Measurements from ENCODE around the gene RHOH.
"Not testable (repeated sequence)": the region's sequence is repeated elsewhere in the genome, so short reads cannot be mapped to it uniquely, and the experiment has no call there.

The RHOH gene

DNA sequence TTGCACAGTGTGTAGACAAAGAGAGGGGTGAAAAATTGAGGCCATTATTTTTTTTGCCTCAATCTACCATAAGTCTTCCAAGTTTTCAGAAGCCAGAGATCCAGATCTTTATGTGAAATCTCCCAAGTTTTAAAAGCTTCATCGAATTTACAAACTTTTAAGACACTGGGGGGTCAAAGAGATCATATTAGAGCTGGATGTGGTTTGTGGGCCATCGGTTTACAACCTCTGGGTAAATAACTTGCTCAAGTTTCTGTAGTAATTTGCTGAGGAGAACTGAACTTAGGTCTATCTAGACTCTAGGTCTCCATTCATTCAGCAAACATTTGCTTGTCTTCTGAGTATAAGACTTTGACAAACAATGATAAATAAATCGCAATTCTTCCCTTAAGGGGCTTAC is 84.3 kb downstream of the RHOH start:
- no peak overlapping the region for H3K4me3 ChIP-seq (ENCODE audit: low read depth, low read length)
- DNase-seq (ENCODE audit: low read depth): no peak

DNA sequence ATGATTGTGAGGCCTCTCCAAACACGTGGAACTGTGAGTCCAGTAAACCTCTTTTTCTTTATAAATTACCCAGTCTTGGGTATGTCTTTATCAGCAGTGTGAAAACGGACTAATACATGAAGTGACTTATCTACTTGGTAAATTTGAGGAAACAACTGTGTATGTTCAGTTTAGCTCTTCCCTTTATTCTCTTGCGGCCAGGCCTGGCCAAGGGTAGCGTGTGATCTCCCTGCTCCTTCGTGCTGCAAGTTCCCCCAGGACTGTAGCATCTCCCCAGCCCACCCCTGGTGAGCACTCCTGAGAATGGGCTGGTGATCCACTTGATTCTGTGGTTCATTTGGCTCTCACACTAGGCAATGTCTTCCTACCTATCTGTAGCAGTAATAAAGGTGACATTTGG is 85.1 kb downstream of the RHOH start:
- no peak overlapping the region for H3K4me3 ChIP-seq (ENCODE audit: low read depth, low read length)
- DNase-seq (ENCODE audit: low read depth): no peak

DNA sequence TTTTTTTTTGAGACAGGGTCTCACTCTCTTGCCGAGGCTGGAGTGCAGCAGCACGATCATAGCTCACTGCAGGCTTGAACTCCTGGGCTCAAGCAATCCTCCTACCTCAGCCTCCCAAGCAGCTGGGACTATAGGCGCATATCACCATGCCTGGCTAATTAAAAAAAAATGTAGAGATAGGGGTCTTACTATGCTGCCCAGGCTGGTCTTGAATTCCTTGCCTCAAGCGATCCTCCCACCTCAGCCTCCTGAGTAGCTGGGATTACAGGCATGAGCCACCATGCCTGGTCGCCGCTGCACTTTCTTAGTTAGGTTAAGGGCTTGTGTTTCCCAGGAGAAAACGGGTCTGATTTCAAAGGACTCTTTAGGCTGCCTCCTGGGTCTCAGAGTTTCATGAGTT is 86.0 kb downstream of the RHOH start:
- not testable (repeated sequence) for H3K4me3 ChIP-seq (ENCODE audit: low read depth, low read length); DNase-seq (ENCODE audit: low read depth)

DNA sequence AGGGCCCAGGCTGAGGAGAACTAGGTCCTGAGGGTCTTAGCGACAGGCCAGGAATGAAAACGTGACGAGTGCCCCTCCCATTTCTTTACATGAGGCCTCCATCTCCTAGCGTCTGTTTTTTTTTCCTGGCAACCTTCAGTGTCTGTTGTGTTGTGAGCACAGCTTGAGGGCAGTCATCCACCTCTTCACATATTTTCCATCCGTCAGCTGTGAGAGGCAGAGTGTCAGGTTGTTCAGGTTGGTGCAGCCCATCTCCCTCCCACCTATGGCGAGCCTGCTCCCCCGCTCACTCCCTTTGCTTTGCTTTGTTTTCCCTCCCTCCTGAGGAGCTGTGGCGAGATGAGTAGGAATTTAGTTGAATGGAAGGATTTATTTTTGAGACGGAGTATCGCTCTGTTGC is 86.6 kb downstream of the RHOH start:
- no peak overlapping the region for H3K4me3 ChIP-seq (ENCODE audit: low read depth, low read length)
- no peak for DNase-seq (ENCODE audit: low read depth)

DNA sequence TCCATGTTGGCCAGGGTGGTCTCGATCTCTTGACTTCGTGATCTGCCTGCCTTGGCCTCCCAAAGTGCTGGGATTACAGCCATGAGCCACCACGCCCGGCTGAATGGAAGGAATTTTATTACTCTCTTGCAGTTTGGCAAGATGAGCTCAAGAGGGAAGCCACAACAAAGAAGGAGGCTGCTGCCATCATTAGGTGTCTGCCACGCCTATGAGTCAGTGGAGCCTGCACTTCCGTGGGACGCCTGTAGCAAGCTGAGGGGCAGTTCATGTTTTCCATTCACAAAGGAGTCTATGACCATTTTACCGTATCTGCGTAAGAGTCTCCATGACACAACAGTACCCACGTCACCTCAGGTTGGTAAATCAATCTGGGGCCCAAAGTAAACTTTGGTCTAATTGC is 87.1 kb downstream of the RHOH start:
- no peak overlapping the region for H3K4me3 ChIP-seq (ENCODE audit: low read depth, low read length)
- no peak for DNase-seq (ENCODE audit: low read depth)

DNA sequence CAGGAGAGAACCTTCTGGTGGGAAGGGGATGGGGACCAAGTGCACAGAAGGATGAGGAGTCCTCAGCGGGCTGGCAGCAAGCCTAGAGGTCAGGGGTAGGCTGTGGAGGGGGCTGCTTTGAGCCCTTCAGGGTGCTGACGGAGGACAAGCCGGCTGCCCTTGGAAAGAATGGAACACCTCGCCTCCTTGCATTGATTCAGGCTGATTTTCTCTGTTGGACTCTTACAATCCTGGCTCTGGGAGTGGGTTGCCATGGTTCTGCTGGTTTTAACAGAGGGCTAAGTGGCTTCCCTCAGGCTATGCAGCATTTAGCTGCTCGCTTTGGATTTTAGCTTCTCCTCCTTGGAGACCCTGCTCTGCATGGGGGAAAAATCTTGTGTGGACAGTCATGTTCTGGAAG is 88.9 kb downstream of the RHOH start:
- no peak for DNase-seq (ENCODE audit: low read depth)
- H3K4me3 ChIP-seq (ENCODE audit: low read depth, low read length): no peak overlapping the region

DNA sequence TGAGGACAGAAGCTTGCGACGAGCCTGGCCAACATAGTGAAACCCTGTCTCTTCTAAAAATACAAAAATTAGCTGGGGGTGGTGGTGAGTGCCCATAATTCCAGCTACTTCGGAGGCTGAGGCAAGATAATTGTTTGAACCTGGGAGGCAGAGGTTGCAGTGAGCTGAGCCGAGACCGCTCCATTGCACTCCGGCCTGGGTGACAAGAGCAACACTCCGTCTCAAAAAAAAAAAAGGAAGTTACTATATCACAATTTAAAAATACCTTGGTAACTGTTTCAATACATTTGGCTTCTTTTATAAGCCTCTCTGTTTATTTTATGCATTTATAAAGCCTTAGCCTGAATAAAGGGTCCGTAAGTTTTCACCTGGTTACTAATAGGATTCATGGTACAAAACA is 91.7 kb downstream of the RHOH start:
- no peak overlapping the region for H3K4me3 ChIP-seq (ENCODE audit: low read depth, low read length)
- DNase-seq (ENCODE audit: low read depth): no peak

DNA sequence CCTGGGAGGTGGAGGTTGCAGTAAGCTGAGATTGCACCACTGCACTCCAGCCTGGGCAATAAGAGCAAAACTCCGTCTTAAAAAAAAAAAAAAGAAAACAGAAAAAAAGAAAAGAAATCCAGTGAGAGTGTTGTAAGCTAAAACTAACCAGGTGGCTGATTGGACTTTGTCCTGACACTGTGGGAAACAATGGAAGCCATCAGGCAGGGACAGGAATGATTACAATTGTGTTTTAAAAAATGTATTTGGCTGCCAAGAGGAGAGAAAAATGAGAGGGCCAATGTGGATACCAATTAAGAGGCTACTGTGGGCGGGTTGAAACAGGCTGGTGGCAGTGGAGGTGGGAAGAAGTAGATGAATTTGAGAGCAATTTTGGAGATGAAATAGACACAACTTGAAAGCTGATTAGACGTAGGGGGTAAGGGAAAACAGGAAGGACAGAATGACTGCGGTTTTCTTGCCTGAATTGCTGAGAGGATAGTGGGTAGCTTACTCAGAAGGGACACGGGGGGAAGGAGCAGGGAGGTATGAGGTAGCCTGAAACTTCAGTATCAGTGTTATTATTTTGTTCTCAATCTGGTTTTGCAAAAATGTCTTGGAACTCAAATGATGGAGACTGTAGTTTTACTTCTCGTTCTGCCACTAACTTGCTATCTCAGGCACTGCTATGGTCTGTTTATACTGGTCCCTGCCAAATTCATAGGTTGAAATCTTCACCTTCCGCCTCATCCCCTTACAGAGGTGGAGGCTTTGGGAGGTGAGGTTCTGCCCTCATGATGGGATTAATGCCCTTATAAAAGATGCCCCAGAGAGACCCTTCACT is 92.7 kb downstream of the RHOH start:
- no peak overlapping the region for H3K4me3 ChIP-seq (ENCODE audit: low read depth, low read length)
- no peak for DNase-seq (ENCODE audit: low read depth)

DNA sequence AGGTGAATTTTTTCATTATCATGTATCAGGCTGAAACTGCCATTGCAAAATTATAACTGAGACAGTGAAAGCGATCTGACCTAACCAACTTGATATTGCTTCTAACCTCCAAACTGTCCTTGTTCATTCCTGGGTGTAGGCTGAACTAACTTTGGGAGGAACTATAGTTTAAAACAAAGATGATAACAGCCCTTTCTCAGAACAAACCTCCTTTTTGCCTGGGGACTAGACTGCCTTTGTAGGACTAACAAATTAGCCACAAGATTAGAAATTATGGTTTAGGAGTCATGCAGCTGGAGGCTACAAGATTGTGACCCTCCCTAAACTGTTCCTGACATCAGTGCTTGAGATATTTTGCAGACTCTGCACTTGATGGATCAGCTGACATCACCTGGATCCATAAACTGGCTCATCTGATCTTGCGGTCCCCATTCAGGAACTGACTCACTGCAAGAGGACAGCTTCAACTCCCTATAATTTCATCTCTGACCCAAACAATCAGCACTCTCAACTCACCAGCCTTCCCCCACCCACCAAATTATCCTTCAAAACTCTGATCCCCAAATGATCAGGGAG is 93.9 kb downstream of the RHOH start:
- H3K4me3 ChIP-seq (ENCODE audit: low read depth, low read length): not testable (repeated sequence)
- peak; percentile 9 for DNase-seq (ENCODE audit: low read depth)

DNA sequence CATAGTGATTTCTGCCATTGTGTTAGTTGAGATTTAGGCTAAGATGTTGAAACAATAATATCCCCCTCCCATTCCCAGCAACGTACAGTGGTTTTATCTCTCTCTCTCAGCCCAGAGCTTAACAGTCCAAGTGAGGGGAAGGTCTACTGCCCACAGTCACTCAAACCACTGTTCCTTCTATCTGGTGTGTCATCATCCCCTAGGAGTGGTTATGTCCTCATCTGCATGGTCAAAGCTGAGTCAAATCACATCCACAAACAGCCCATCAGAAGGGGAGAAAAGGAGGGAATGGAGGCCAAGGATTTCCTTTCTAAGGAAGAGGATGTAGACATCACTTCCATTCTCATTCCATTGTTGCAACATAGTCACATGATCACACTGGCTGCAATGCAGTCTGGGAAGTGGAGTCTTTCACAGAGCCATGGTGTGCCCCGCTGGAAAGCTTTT is 95.5 kb downstream of the RHOH start:
- H3K4me3 ChIP-seq (ENCODE audit: low read depth, low read length): no peak overlapping the region
- peak; percentile 49 for DNase-seq (ENCODE audit: low read depth)

DNA sequence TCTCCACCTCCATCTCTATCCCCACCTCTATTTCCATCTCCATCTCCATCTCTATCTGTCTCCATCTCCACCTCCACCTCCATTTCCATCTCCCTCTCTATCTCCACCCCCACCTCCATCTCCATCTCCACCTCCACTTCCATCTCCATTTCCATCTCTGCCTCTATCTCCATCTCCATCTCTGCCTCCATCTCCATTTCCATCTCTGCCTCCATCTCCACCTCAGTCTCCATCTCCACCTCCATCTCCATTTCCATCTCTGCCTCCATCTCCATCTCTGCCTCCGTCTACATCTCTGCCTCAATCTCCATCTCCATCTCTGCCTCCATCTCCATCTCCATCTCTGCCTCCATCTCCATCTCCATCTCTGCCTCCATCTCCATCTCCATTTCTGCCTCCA is 97.5 kb downstream of the RHOH start:
- no peak overlapping the region for H3K4me3 ChIP-seq (ENCODE audit: low read depth, low read length)
- DNase-seq (ENCODE audit: low read depth): no peak

DNA sequence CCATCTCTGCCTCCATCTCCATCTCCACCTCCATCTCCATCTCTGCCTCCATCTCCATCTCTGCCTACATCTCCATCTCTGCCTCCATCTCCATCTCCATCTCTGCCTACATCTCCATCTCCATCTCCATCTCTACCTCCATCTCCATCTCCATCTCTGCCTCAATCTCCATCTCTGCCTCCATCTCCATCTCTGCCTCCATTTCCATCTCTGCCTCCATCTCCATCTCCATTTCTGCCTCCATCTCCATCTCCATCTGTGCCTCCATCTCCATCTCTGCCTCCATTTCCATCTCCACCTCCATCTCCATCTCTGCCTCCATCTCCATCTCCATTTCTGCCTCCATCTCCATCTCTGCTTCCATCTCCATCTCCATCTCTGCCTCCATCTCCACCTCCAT is 98.2 kb downstream of the RHOH start:
- not testable (repeated sequence) for DNase-seq (ENCODE audit: low read depth)

DNA sequence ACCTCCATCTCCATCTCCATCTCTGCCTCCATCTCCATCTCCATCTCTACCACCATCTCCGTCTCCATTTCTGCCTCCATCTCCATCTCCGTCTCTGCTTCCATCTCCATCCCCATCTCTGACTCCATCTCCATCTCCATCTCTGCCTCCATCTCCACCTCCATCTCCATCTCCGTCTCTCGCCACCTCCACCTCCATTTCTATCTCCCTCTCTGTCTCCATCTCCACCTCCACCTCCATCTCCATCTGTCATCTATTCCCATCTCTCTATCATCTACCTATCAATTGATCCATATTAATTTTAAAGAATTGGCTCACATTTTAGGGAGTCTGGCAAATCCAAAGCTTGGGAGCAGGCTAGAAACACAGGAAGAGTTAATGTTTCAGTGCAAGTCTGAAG is 98.7 kb downstream of the RHOH start:
- DNase-seq (ENCODE audit: low read depth): no peak
- no peak overlapping the region for H3K4me3 ChIP-seq (ENCODE audit: low read depth, low read length)

More for the DNA sequence above, 98.2 kb downstream of the RHOH start:
- not testable (repeated sequence) for H3K4me3 ChIP-seq (ENCODE audit: low read depth, low read length)

All from skeletal muscle cell (primary cell).